Measurements from ENCODE around the gene NOTCH2. TPM values are rescaled to one million over a fixed set of nuclear protein-coding genes. Genes with fewer than 3 reads are reported as not detected.
A peak's percentile ranks its signal among the peaks of the same experiment; 100 is the strongest.

Gene NOTCH2
- total RNA-seq, 5 donors from 2014 or later (not counting 1 experiment from before 2014, with no cell fraction given): 66.4 to 88.5 (median 77.8) TPM

DNA sequence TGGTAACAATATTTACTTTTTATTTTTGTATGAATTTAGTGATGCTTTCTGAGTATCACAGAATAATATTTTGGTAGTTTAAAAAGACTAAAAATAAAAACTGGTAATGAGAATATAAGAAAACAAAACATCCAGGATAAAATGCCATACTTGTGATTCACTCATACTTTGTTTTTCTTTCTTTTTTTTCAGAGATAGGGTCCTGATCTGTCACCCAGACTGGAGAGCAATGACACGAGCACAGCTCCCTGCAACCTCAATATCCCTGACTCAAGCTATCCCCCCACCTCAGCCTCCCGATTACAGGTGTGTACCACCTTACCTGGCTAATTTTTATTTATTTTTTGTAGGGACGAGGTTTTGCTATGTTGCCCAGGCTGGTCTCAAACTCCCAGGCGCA lies 109.0 kb downstream of the NOTCH2 start:
- no peaks in the 10 kb centered on the region for H3K9me3 ChIP-seq
- H3K36me3 Mint-ChIP-seq: peaks cover 47% of the 10 kb centered on the region
- 100% methylated on average over 1 of the region's 4 CpGs for WGBS (ENCODE audit: insufficient coverage)
- ChIA-PET CTCF (interaction anchor here in 1 of 2 donors (0.7 to 0.9 kb wide), 2 partner anchors 8 to 9 kb away, joined by 3 read pairs; no protein-coding TSS in a partner anchor), POLR2A (no interaction called here)
- DNase-seq (no peak), ATAC-seq (replicated peaks in 1 of 4) (no peak)
- H3K4me1 Mint-ChIP-seq: peaks cover 0 to 8% (median 0%) of the 10 kb centered on the region in 3 donors
- no peaks in the 10 kb centered on the region for H3K27me3 ChIP-seq (replicated peaks in 1 of 2; ENCODE audit: control insufficient read depth in 2 of 2, extremely low read depth in 1 of 2, insufficient read depth in 2 of 2, low read length in 1 of 2)
- H3K27ac ChIP-seq (ENCODE audit: low read length): no peak overlapping the region
- no peaks in the 10 kb centered on the region for H3K27me3 Mint-ChIP-seq
- no peaks in the 10 kb centered on the region for H3K4me1 ChIP-seq (ENCODE audit: control insufficient read depth in 1 of 2, extremely low read depth in 1 of 2, insufficient read depth in 2 of 2, low read length in 2 of 2)
- H3K36me3 ChIP-seq (ENCODE audit: control insufficient read depth in 2 of 2, extremely low read depth in 1 of 2, insufficient read depth in 1 of 2, low read length in 1 of 2): peaks cover 15 to 57% of the 10 kb centered on the region in 2 donors
- H3K4me3 Mint-ChIP-seq: no peak overlapping the region
- H3K27ac Mint-ChIP-seq: no peak overlapping the region
- no peaks in the 10 kb centered on the region for H3K9me3 Mint-ChIP-seq
- H3K4me3 ChIP-seq (ENCODE audit: control insufficient read depth in 1 of 2, extremely low read depth in 1 of 2, low read length in 1 of 2): no peak overlapping the region

DNA sequence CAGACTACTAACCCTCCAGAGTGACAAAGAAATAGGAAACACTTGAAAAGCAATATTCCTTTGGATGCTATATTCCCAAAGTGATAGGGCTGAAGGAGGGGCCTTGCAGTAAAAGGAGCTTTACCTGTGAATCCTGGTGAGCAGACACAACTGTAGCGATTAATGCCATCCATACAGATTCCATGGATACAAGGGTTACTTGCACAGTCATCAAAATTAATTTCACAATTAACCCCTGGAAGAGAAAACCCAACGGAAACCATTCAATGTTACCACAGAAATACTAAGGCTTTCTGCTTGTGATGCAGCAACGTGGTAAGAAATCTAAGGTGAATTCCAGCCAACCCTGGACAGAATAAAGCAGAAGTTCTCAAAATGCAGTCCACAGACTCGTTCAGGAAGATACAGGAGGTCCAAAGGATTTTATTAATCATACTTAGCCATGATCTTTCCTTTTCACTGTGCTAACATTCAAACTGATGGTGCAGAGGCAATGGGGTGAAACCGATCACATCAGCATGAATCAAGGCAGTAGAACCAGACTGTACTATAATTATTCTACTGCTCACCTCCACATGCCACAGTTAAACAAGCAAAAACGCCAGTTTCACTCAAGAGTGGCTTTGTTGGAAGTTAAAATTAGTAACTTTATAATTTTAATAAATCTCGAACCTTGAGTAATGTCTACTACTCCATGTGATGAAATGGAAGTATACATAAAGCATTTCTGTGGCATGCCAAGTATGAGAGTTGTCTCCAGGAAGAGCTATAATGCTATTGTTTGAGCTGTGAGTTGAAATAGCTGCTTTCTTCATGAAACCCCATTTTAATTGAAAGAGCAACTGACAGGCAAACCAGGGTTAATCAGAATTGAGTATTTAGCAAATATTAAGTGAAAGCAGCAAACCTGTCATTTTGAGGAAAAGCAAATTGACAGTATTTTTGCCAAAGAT lies 109.9 kb downstream of the NOTCH2 start:
- Histone ChIP-seq H3K36me3 (ENCODE audit: control insufficient read depth in 2 of 2, extremely low read depth in 1 of 2, insufficient read depth in 1 of 2, low read length in 1 of 2) (peaks cover 15 to 56% of the 10 kb centered on the region in 2 donors), H3K27me3 (replicated peaks in 1 of 2; ENCODE audit: control insufficient read depth in 2 of 2, extremely low read depth in 1 of 2, insufficient read depth in 2 of 2, low read length in 1 of 2) (no peaks in the 10 kb centered on the region), H3K4me1 (ENCODE audit: control insufficient read depth in 1 of 2, extremely low read depth in 1 of 2, insufficient read depth in 2 of 2, low read length in 2 of 2) (no peaks in the 10 kb centered on the region), H3K27ac (ENCODE audit: low read length) (no peak overlapping the region), H3K4me3 (ENCODE audit: control insufficient read depth in 1 of 2, extremely low read depth in 1 of 2, low read length in 1 of 2) (no peak overlapping the region), H3K9me3 (no peaks in the 10 kb centered on the region)
- ATAC-seq (replicated peaks in 1 of 4) (no peak), DNase-seq (no peak)
- Mint-ChIP-seq H3K4me3 (no peak overlapping the region), H3K4me1 (peaks cover 0 to 8% (median 0%) of the 10 kb centered on the region in 3 donors), H3K27me3 (no peaks in the 10 kb centered on the region), H3K9me3 (no peaks in the 10 kb centered on the region), H3K27ac (no peak overlapping the region), H3K36me3 (peaks cover 46% of the 10 kb centered on the region)
- WGBS (ENCODE audit: insufficient coverage): 100% methylated on average over 1 of the region's 7 CpGs
- ChIA-PET POLR2A (no interaction called here), CTCF (interaction anchor here in 1 of 2 donors (0.7 to 0.9 kb wide), 2 partner anchors 8 to 9 kb away, joined by 3 read pairs; no protein-coding TSS in a partner anchor)

DNA sequence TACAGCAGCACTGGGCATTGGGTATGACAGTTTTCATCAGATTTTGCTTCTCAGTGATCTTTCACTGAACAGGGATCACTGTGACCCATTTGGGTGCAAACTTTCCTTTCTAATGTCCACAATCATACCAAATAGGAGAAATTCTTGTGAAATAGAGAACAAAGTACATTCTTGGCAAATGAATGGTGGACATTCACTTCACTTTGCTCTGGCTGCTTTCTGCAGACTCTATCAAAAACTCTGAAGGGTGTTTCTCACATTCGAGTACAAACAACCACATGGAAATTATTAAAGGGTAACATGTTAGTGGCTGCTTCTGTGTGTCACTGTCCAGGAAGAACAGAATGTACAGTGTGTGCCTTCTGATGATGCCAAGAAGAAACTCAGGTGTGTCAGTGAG lies 111.2 kb downstream of the NOTCH2 start:
- no peak overlapping the region for H3K4me3 ChIP-seq (ENCODE audit: control insufficient read depth in 1 of 2, extremely low read depth in 1 of 2, low read length in 1 of 2)
- DNase-seq (no peak), ATAC-seq (replicated peaks in 1 of 4) (no peak)
- peaks cover 48% of the 10 kb centered on the region for H3K36me3 Mint-ChIP-seq
- WGBS (ENCODE audit: insufficient coverage): no CpG with 5 or more reads among the region's 1 CpG
- H3K27me3 ChIP-seq (replicated peaks in 1 of 2; ENCODE audit: control insufficient read depth in 2 of 2, extremely low read depth in 1 of 2, insufficient read depth in 2 of 2, low read length in 1 of 2): no peaks in the 10 kb centered on the region
- H3K36me3 ChIP-seq (ENCODE audit: control insufficient read depth in 2 of 2, extremely low read depth in 1 of 2, insufficient read depth in 1 of 2, low read length in 1 of 2): peaks cover 12 to 57% of the 10 kb centered on the region in 2 donors
- no peaks in the 10 kb centered on the region for H3K4me1 ChIP-seq (ENCODE audit: control insufficient read depth in 1 of 2, extremely low read depth in 1 of 2, insufficient read depth in 2 of 2, low read length in 2 of 2)
- H3K27me3 Mint-ChIP-seq: no peaks in the 10 kb centered on the region
- H3K4me3 Mint-ChIP-seq: no peak overlapping the region
- H3K27ac ChIP-seq (ENCODE audit: low read length): no peak overlapping the region
- H3K4me1 Mint-ChIP-seq: peaks cover 0 to 8% (median 0%) of the 10 kb centered on the region in 3 donors
- H3K9me3 Mint-ChIP-seq: no peaks in the 10 kb centered on the region
- POLR2A ChIA-PET: no interaction called here
- no peak overlapping the region for H3K27ac Mint-ChIP-seq
- CTCF ChIA-PET: interaction anchor here in 1 of 2 donors (0.7 kb wide), 1 partner anchor 12 kb away, joined by 5 read pairs; no protein-coding TSS in a partner anchor
- no peaks in the 10 kb centered on the region for H3K9me3 ChIP-seq

DNA sequence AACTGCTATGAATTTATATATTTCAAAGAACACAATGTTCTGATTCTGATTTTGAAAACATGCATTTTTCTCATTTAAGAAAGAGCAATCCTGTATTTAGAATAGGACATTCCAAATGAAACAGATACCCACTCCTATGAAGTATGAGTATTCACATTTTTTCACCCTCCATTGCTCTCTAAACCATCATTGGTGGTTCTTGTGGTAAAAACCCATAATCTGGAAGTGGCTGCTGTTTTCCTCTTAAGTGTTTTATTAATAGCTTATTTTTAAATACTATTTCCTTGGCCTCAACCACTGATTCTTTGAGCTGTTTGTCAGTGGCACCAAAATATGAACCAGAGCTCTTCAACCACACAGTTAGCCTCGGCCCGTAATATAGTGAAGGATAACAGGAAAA lies 113.2 kb downstream of the NOTCH2 start:
- Histone ChIP-seq H3K4me1 (ENCODE audit: control insufficient read depth in 1 of 2, extremely low read depth in 1 of 2, insufficient read depth in 2 of 2, low read length in 2 of 2) (no peaks in the 10 kb centered on the region), H3K27me3 (replicated peaks in 1 of 2; ENCODE audit: control insufficient read depth in 2 of 2, extremely low read depth in 1 of 2, insufficient read depth in 2 of 2, low read length in 1 of 2) (no peaks in the 10 kb centered on the region), H3K36me3 (ENCODE audit: control insufficient read depth in 2 of 2, extremely low read depth in 1 of 2, insufficient read depth in 1 of 2, low read length in 1 of 2) (peaks cover 3 to 60% of the 10 kb centered on the region in 2 donors), H3K4me3 (ENCODE audit: control insufficient read depth in 1 of 2, extremely low read depth in 1 of 2, low read length in 1 of 2) (no peak overlapping the region), H3K9me3 (no peaks in the 10 kb centered on the region), H3K27ac (ENCODE audit: low read length) (no peak overlapping the region)
- Mint-ChIP-seq H3K4me1 (peaks cover 0 to 6% (median 0%) of the 10 kb centered on the region in 3 donors), H3K27me3 (no peaks in the 10 kb centered on the region), H3K9me3 (no peaks in the 10 kb centered on the region), H3K4me3 (no peak overlapping the region), H3K27ac (peak overlapping the region in 1 of 2 donors; percentile 0), H3K36me3 (peaks cover 47% of the 10 kb centered on the region)
- no CpG with 5 or more reads among the region's 2 CpGs for WGBS (ENCODE audit: insufficient coverage)
- CTCF ChIA-PET: interaction anchor here in 1 of 2 donors (0.8 kb wide), 1 partner anchor 10 kb away, joined by 3 read pairs; no protein-coding TSS in a partner anchor
- DNase-seq (no peak), ATAC-seq (replicated peaks in 1 of 4) (no peak)
- POLR2A ChIA-PET: no interaction called here

DNA sequence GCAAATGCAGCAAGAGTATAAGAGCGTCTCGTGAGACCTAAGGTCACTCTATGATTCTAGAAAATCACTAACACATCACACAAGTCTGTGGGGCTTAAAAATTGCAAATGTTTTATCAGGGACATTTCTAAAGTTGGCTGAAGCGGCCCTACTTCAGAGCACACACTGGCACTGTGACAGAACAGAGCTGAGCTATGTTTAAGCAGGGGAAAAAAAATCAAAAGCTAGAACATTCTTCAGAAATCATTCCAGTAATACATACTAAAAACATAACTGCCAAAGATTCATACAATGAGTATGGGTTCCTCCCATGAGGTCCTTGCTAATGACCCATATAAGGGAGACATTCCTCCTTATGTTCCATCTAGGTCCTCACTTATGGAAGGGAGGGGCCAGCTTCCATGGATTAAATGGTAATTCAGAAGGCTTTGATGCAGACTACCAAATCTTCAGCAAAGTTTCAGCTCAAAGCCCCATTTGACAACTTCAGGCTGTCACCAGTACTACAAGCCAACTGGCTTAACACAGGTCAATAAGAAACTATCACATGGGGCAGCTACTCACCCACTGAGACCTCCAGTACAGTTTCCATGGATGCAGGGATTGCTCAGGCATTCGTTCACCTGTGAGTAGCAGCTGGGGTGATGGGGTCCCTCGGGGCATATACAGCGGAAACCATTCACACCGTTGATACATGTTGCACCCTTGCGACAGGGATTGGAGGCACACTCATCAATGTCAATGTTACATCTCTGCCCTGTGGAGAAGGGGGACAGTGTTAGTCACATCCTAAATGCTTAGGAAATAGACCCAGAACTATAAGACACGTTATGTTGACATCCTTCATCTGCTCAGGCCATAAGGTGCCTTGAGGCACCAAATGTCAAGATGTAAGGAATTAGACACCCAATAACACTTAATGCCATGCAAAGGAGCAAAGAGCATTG lies 114.7 kb downstream of the NOTCH2 start:
- POLR2A ChIA-PET: no interaction called here
- DNase-seq (no peak), ATAC-seq (replicated peaks in 1 of 4) (no peak)
- no peak overlapping the region for H3K4me3 ChIP-seq (ENCODE audit: control insufficient read depth in 1 of 2, extremely low read depth in 1 of 2, low read length in 1 of 2)
- H3K27me3 ChIP-seq (replicated peaks in 1 of 2; ENCODE audit: control insufficient read depth in 2 of 2, extremely low read depth in 1 of 2, insufficient read depth in 2 of 2, low read length in 1 of 2): no peaks in the 10 kb centered on the region
- Mint-ChIP-seq H3K9me3 (no peaks in the 10 kb centered on the region), H3K27ac (no peak overlapping the region), H3K4me1 (peaks cover 0 to 6% (median 0%) of the 10 kb centered on the region in 3 donors), H3K36me3 (peaks cover 55% of the 10 kb centered on the region), H3K4me3 (no peak overlapping the region), H3K27me3 (no peaks in the 10 kb centered on the region)
- H3K9me3 ChIP-seq: no peaks in the 10 kb centered on the region
- H3K36me3 ChIP-seq (ENCODE audit: control insufficient read depth in 2 of 2, extremely low read depth in 1 of 2, insufficient read depth in 1 of 2, low read length in 1 of 2): peaks cover 3 to 74% of the 10 kb centered on the region in 2 donors
- WGBS (ENCODE audit: insufficient coverage): 89% methylated on average over 3 of the region's 9 CpGs
- CTCF ChIA-PET: interaction anchor here in 1 of 2 donors (0.6 kb wide), 1 partner anchor 77 kb away, joined by 3 read pairs; no protein-coding TSS in a partner anchor
- H3K27ac ChIP-seq (ENCODE audit: low read length): no peak overlapping the region
- H3K4me1 ChIP-seq (ENCODE audit: control insufficient read depth in 1 of 2, extremely low read depth in 1 of 2, insufficient read depth in 2 of 2, low read length in 2 of 2): no peaks in the 10 kb centered on the region
